HEK293 (cell line): ENCODE measurements around the gene ZNF284.
A peak's percentile ranks its signal among the peaks of the same experiment; 100 is the strongest.

ENCODE experiments used
- EGR2 ChIP-seq: fragments of 450-650 bp; formaldehyde crosslinking; IDR thresholded peaks from 2 replicates; pipeline ENCODE4 v1.5.1; 2016; ENCODE audit warnings: low read depth, missing biosample characterization, missing genetic modification characterization
- IKZF3 ChIP-seq: fragments of 450-650 bp; IDR thresholded peaks from 2 replicates; pipeline ENCODE4 v1.5.0; 2018; ENCODE audit warnings: missing biosample characterization, mild to moderate bottlenecking, missing genetic modification characterization, moderate library complexity
- KLF10 ChIP-seq: fragments of 450-650 bp; IDR thresholded peaks from 2 replicates; pipeline ENCODE4 v1.5.1; 2018; ENCODE audit warnings: missing biosample characterization, mild to moderate bottlenecking, missing genetic modification characterization
- SCRT2 ChIP-seq: fragments of 450-650 bp; formaldehyde crosslinking; IDR thresholded peaks from 2 replicates; pipeline ENCODE4 v1.5.1; 2016; ENCODE audit warnings: missing biosample characterization, missing genetic modification characterization
- ZBTB21 ChIP-seq: fragments of 450-650 bp; formaldehyde crosslinking; IDR thresholded peaks from 2 replicates; pipeline ENCODE4 v1.5.1; 2017; ENCODE audit warnings: missing biosample characterization, missing genetic modification characterization
- ZFP69B ChIP-seq: fragments of 450-650 bp; formaldehyde crosslinking; IDR thresholded peaks from 2 replicates; pipeline ENCODE4 v1.5.1; 2016; ENCODE audit warnings: missing biosample characterization, missing genetic modification characterization
- ZIC2 ChIP-seq: fragments of 450-650 bp; formaldehyde crosslinking; IDR thresholded peaks from 2 replicates; pipeline ENCODE4 v1.5.1; 2016; ENCODE audit warnings: missing biosample characterization, missing genetic modification characterization
- ZNF114 ChIP-seq: fragments of 450-650 bp; formaldehyde crosslinking; IDR thresholded peaks from 2 replicates; pipeline ENCODE4 v1.5.0; 2017; ENCODE audit warnings: missing biosample characterization, missing genetic modification characterization
- ZNF138 ChIP-seq: fragments of 450-650 bp; formaldehyde crosslinking; IDR thresholded peaks from 2 replicates; pipeline ENCODE4 v1.5.1; 2016; ENCODE audit warnings: missing biosample characterization, missing genetic modification characterization, borderline replicate concordance
- ZNF146 ChIP-seq: fragments of 450-650 bp; formaldehyde crosslinking; IDR thresholded peaks from 2 replicates; pipeline ENCODE4 v1.5.1; 2016; ENCODE audit warnings: missing biosample characterization, missing genetic modification characterization
- ZNF169 ChIP-seq: fragments of 450-650 bp; formaldehyde crosslinking; IDR thresholded peaks from 2 replicates; pipeline ENCODE4 v1.5.1; 2016; ENCODE audit warnings: missing biosample characterization, missing genetic modification characterization
- ZNF174 ChIP-seq: fragments of 450-650 bp; formaldehyde crosslinking; IDR thresholded peaks from 2 replicates; pipeline ENCODE4 v1.5.0; 2017; ENCODE audit warnings: missing biosample characterization, mild to moderate bottlenecking, missing genetic modification characterization
- ZNF175 ChIP-seq: fragments of 450-650 bp; formaldehyde crosslinking; IDR thresholded peaks from 2 replicates; pipeline ENCODE4 v1.5.1; 2016; ENCODE audit warnings: missing biosample characterization, missing genetic modification characterization
- ZNF292 ChIP-seq: fragments of 450-650 bp; formaldehyde crosslinking; IDR thresholded peaks from 2 replicates; pipeline ENCODE4 v1.5.1; 2016; ENCODE audit warnings: low read depth, missing biosample characterization, missing genetic modification characterization, borderline replicate concordance
- ZNF311 ChIP-seq: fragments of 450-650 bp; formaldehyde crosslinking; IDR thresholded peaks from 2 replicates; pipeline ENCODE4 v1.5.1; 2017; ENCODE audit warnings: missing biosample characterization, missing genetic modification characterization, borderline replicate concordance
- ZNF341 ChIP-seq: fragments of 450-650 bp; formaldehyde crosslinking; IDR thresholded peaks from 2 replicates; pipeline ENCODE4; 2016; ENCODE audit warnings: low read depth, missing biosample characterization, missing genetic modification characterization
- ZNF433 ChIP-seq: fragments of 450-650 bp; formaldehyde crosslinking; IDR thresholded peaks from 2 replicates; pipeline ENCODE4 v1.5.1; 2016; ENCODE audit warnings: missing biosample characterization, missing genetic modification characterization, low read depth
- ZNF544 ChIP-seq: fragments of 450-650 bp; formaldehyde crosslinking; IDR thresholded peaks from 2 replicates; pipeline ENCODE4 v1.5.0; 2017; ENCODE audit warnings: missing biosample characterization, missing genetic modification characterization
- ZNF561 ChIP-seq: fragments of 450-650 bp; IDR thresholded peaks from 2 replicates; pipeline ENCODE4 v1.5.1; 2018; ENCODE audit warnings: missing biosample characterization, missing genetic modification characterization, borderline replicate concordance
- ZNF623 ChIP-seq: fragments of 450-650 bp; formaldehyde crosslinking; IDR thresholded peaks from 2 replicates; pipeline ENCODE4 v1.5.1; 2016; ENCODE audit warnings: missing biosample characterization, missing genetic modification characterization
- ZNF654 ChIP-seq: fragments of 450-650 bp; formaldehyde crosslinking; IDR thresholded peaks from 2 replicates; pipeline ENCODE4 v1.5.1; 2016; ENCODE audit warnings: low read depth, missing biosample characterization, missing genetic modification characterization
- ZNF658 ChIP-seq: fragments of 450-650 bp; formaldehyde crosslinking; IDR thresholded peaks from 2 replicates; pipeline ENCODE4; 2016; ENCODE audit warnings: missing biosample characterization, missing genetic modification characterization
- ZNF701 ChIP-seq: fragments of 450-650 bp; formaldehyde crosslinking; IDR thresholded peaks from 2 replicates; pipeline ENCODE4 v1.5.1; 2016; ENCODE audit warnings: missing biosample characterization, missing genetic modification characterization
- ZNF76 ChIP-seq: fragments of 450-650 bp; formaldehyde crosslinking; IDR thresholded peaks from 2 replicates; pipeline ENCODE4; 2016; ENCODE audit warnings: low read depth, missing biosample characterization, missing genetic modification characterization, borderline replicate concordance
- ZNF777 ChIP-seq: fragments of 450-650 bp; formaldehyde crosslinking; IDR thresholded peaks from 2 replicates; pipeline ENCODE4 v1.5.1; 2017; ENCODE audit warnings: missing biosample characterization, missing genetic modification characterization, borderline replicate concordance
- ZNF792 ChIP-seq: fragments of 450-650 bp; formaldehyde crosslinking; IDR thresholded peaks from 2 replicates; pipeline ENCODE4 v1.5.1; 2016; ENCODE audit warnings: missing biosample characterization, missing genetic modification characterization
- ZSCAN23 ChIP-seq: fragments of 450-650 bp; formaldehyde crosslinking; IDR thresholded peaks from 2 replicates; pipeline ENCODE4 v1.5.1; 2016; ENCODE audit warnings: missing biosample characterization, missing genetic modification characterization
- ZXDB ChIP-seq: fragments of 450-650 bp; formaldehyde crosslinking; IDR thresholded peaks from 2 replicates; pipeline ENCODE4 v1.5.1; 2016; ENCODE audit warnings: missing biosample characterization, missing genetic modification characterization
- TF ChIP-seq, protein P1 (sequence below): fragments of 450-650 bp; formaldehyde crosslinking; IDR thresholded peaks from 2 replicates; pipeline ENCODE4; 2016; ENCODE audit warnings: missing biosample characterization, missing genetic modification characterization
- TF ChIP-seq, protein P2 (sequence below): fragments of 450-650 bp; formaldehyde crosslinking; IDR thresholded peaks from 2 replicates; pipeline ENCODE4 v1.5.1; 2016; ENCODE audit warnings: missing biosample characterization, missing genetic modification characterization
- TF ChIP-seq, protein P3 (sequence below): fragments of 450-650 bp; formaldehyde crosslinking; IDR thresholded peaks from 2 replicates; pipeline ENCODE4 v1.5.0; 2017; ENCODE audit warnings: missing biosample characterization, missing genetic modification characterization, borderline replicate concordance
- TF ChIP-seq, protein P4 (sequence below): fragments of 450-650 bp; formaldehyde crosslinking; IDR thresholded peaks from 2 replicates; pipeline ENCODE4 v1.5.1; 2016; ENCODE audit warnings: missing biosample characterization, missing genetic modification characterization

ZNF284 gene

DNA sequence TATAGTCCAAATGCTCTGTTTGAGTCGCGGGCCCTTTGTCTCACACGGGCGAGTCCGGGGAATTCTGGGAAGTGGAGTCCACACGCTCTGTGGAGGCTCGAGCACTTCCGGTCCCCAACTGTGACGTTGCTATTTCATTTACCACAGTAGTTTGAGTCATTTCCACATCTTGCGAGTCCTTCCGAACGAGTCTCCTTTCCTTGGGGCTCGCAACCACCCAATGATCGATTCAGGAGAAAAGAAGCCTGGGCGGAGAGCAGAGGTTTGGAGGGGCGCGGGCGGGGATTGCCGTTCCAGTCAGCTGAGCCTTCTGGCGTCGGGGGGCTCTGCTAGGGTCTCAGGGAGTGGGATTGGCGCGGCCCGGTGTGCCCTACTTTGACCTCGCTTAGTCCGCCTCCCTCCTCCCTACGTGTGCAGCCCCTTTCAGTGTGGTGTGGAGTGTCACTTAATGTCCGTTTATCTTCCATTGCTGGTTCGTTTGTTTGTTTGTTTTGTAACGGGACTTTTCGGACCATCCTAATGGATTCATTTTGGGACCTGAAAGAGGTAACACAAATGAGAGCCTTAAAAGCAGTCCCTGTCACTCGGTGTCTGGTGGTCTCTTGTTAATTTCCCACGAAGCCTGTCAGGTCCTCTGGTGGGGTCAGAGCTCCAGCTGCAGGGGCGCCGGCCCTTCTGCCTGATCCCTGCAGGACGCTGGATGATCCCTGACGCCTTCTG, 46.6 kb upstream of the ZNF284 start, which contains the start of gene ZNF222 (continued):
- TF ChIP-seq ZNF777 (tag by site-specific recombination), result peak; percentile 76; the same call in 1 of the 2 replicates
- TF ChIP-seq, protein P1, sequence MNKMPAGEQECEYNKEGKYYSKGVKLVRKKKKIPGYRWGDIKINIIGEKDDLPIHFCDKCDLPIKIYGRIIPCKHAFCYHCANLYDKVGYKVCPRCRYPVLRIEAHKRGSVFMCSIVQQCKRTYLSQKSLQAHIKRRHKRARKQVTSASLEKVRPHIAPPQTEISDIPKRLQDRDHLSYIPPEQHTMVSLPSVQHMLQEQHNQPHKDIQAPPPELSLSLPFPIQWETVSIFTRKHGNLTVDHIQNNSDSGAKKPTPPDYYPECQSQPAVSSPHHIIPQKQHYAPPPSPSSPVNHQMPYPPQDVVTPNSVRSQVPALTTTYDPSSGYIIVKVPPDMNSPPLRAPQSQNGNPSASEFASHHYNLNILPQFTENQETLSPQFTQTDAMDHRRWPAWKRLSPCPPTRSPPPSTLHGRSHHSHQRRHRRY, result 0 out of 2 replicates have a peak, but pooled peaks have one; percentile 58
- no peak for TF ChIP-seq ZNF658 (tag by site-specific recombination)
- TF ChIP-seq ZNF311 (tag by site-specific recombination), result no peak
- TF ChIP-seq ZNF76 (tag by site-specific recombination), result peak; percentile 94
- no peak for TF ChIP-seq ZNF138
- TF ChIP-seq, protein P2, sequence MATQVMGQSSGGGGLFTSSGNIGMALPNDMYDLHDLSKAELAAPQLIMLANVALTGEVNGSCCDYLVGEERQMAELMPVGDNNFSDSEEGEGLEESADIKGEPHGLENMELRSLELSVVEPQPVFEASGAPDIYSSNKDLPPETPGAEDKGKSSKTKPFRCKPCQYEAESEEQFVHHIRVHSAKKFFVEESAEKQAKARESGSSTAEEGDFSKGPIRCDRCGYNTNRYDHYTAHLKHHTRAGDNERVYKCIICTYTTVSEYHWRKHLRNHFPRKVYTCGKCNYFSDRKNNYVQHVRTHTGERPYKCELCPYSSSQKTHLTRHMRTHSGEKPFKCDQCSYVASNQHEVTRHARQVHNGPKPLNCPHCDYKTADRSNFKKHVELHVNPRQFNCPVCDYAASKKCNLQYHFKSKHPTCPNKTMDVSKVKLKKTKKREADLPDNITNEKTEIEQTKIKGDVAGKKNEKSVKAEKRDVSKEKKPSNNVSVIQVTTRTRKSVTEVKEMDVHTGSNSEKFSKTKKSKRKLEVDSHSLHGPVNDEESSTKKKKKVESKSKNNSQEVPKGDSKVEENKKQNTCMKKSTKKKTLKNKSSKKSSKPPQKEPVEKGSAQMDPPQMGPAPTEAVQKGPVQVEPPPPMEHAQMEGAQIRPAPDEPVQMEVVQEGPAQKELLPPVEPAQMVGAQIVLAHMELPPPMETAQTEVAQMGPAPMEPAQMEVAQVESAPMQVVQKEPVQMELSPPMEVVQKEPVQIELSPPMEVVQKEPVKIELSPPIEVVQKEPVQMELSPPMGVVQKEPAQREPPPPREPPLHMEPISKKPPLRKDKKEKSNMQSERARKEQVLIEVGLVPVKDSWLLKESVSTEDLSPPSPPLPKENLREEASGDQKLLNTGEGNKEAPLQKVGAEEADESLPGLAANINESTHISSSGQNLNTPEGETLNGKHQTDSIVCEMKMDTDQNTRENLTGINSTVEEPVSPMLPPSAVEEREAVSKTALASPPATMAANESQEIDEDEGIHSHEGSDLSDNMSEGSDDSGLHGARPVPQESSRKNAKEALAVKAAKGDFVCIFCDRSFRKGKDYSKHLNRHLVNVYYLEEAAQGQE (tag by site-specific recombination), result peak; percentile 49; the same call in 1 of the 2 replicates
- TF ChIP-seq, protein P3, sequence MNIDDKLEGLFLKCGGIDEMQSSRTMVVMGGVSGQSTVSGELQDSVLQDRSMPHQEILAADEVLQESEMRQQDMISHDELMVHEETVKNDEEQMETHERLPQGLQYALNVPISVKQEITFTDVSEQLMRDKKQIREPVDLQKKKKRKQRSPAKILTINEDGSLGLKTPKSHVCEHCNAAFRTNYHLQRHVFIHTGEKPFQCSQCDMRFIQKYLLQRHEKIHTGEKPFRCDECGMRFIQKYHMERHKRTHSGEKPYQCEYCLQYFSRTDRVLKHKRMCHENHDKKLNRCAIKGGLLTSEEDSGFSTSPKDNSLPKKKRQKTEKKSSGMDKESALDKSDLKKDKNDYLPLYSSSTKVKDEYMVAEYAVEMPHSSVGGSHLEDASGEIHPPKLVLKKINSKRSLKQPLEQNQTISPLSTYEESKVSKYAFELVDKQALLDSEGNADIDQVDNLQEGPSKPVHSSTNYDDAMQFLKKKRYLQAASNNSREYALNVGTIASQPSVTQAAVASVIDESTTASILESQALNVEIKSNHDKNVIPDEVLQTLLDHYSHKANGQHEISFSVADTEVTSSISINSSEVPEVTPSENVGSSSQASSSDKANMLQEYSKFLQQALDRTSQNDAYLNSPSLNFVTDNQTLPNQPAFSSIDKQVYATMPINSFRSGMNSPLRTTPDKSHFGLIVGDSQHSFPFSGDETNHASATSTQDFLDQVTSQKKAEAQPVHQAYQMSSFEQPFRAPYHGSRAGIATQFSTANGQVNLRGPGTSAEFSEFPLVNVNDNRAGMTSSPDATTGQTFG, result no peak
- TF ChIP-seq ZBTB21 (tag by site-specific recombination), result peak; percentile 99
- no peak for TF ChIP-seq ZSCAN23 (tag by site-specific recombination)
- TF ChIP-seq ZNF701 (tag by site-specific recombination), result no peak
- no peak for TF ChIP-seq EGR2 (tag by site-specific recombination)
- TF ChIP-seq ZNF174 (tag by site-specific recombination), result no peak
- peak; percentile 73 for TF ChIP-seq ZNF341 (tag by site-specific recombination)
- no peak for TF ChIP-seq ZFP69B
- no peak for TF ChIP-seq ZNF292 (tag by site-specific recombination)
- TF ChIP-seq ZNF175, result no peak
- TF ChIP-seq SCRT2 (tag by site-specific recombination), result no peak
- TF ChIP-seq ZNF792 (tag by site-specific recombination), result no peak
- TF ChIP-seq IKZF3 (tag by site-specific recombination), result no peak
- TF ChIP-seq, protein P4, sequence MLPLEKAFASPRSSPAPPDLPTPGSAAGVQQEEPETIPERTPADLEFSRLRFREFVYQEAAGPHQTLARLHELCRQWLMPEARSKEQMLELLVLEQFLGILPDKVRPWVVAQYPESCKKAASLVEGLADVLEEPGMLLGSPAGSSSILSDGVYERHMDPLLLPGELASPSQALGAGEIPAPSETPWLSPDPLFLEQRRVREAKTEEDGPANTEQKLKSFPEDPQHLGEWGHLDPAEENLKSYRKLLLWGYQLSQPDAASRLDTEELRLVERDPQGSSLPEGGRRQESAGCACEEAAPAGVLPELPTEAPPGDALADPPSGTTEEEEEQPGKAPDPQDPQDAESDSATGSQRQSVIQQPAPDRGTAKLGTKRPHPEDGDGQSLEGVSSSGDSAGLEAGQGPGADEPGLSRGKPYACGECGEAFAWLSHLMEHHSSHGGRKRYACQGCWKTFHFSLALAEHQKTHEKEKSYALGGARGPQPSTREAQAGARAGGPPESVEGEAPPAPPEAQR, result no peak
- 0 out of 2 replicates have a peak, but pooled peaks have one; percentile 66 for TF ChIP-seq ZNF561 (tag by site-specific recombination)
- TF ChIP-seq ZIC2 (tag by site-specific recombination), result peak; percentile 32; the same call in 1 of the 2 replicates
- TF ChIP-seq ZNF623, result peak; percentile 27; the same call in 1 of the 2 replicates
- no peak for TF ChIP-seq ZNF114 (tag by site-specific recombination)
- peak; percentile 50; the same call in 1 of the 2 replicates for TF ChIP-seq KLF10 (tag by site-specific recombination)
- no peak for TF ChIP-seq ZNF544 (tag by site-specific recombination)
- TF ChIP-seq ZNF433 (tag by site-specific recombination), result no peak
- TF ChIP-seq ZNF654 (tag by site-specific recombination), result peak; percentile 2; the same call in 1 of the 2 replicates
- TF ChIP-seq ZNF146, result no peak
- peak; percentile 92; the same call in 1 of the 2 replicates for TF ChIP-seq ZXDB (tag by site-specific recombination)
- no peak for TF ChIP-seq ZNF169 (tag by site-specific recombination)
